Measurements from ENCODE around the gene MT1X. TPM values are rescaled to one million over a fixed set of nuclear protein-coding genes. Genes with fewer than 3 reads are reported as not detected.

Gene MT1X
- polyA plus RNA-seq, 1 experiment, result 19.5 TPM

DNA sequence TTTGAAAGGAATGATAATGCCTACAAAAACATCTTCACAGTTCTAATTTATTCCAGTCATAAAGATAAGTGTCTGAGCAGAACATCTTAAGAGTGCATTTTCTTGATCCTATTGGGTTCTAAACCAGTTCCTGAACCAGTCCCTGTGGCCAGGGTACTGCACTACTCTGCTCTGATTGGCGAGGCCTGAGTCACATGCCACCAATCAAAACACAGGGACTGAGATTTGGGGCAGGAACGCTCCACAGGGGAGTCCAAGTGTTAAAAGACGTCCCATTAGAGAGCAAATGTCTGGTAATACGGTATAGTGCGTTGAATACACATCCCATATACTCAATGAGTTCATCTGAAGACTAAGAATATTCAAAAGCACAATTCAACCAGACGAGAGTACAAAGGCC, 44.7 kb downstream of the MT1X start:
- POLR2A ChIA-PET, result no interaction called here
- no peak overlapping the region for H3K27ac ChIP-seq (ENCODE audit: low read depth, low read length)
- H3K4me3 ChIP-seq (ENCODE audit: low read depth, low read length), result no peak overlapping the region
- CTCF ChIA-PET, result interaction anchor here (2.5 kb wide), 1 partner anchor 25 kb away, joined by 9 read pairs; no protein-coding TSS in a partner anchor
- no peaks in the 10 kb centered on the region for H3K27me3 ChIP-seq (ENCODE audit: control insufficient read depth, insufficient read depth, low read length)
- H3K9me3 ChIP-seq (ENCODE audit: control insufficient read depth, insufficient read depth, low read length), result peaks cover 4% of the 10 kb centered on the region; the same call in 1 of the 2 replicates
- TF ChIP-seq, protein P1, sequence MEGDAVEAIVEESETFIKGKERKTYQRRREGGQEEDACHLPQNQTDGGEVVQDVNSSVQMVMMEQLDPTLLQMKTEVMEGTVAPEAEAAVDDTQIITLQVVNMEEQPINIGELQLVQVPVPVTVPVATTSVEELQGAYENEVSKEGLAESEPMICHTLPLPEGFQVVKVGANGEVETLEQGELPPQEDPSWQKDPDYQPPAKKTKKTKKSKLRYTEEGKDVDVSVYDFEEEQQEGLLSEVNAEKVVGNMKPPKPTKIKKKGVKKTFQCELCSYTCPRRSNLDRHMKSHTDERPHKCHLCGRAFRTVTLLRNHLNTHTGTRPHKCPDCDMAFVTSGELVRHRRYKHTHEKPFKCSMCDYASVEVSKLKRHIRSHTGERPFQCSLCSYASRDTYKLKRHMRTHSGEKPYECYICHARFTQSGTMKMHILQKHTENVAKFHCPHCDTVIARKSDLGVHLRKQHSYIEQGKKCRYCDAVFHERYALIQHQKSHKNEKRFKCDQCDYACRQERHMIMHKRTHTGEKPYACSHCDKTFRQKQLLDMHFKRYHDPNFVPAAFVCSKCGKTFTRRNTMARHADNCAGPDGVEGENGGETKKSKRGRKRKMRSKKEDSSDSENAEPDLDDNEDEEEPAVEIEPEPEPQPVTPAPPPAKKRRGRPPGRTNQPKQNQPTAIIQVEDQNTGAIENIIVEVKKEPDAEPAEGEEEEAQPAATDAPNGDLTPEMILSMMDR (IDR thresholded peaks at IDR 0.05; ENCODE audit: low read depth, low read length), result no peak
- no peak for DNase-seq (ENCODE audit: low read depth, low spot score)

DNA sequence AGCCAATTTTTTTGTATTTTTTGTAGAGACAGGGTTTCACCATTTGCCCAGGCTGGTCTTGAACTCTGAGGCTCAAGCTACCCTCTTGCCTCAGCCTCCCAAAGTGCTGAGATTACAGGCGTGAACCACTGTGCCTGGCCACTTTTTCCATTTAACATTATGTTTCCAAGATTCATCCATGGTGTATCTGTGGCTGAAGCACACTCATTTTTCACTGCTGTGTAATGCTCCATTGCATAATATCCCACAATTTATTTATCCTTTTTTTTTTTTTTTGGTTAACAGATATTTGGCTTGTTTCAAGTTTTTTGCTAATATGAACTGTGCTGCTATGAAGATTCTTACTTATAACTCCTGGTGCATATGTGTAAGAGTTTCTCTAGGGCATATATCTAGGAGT, 45.8 kb downstream of the MT1X start:
- Histone ChIP-seq H3K27me3 (ENCODE audit: control insufficient read depth, insufficient read depth, low read length) (no peaks in the 10 kb centered on the region), H3K9me3 (ENCODE audit: control insufficient read depth, insufficient read depth, low read length) (peaks cover 4% of the 10 kb centered on the region; the same call in 1 of the 2 replicates), H3K4me3 (ENCODE audit: low read depth, low read length) (no peak overlapping the region), H3K27ac (ENCODE audit: low read depth, low read length) (no peak overlapping the region)
- POLR2A ChIA-PET, result no interaction called here
- CTCF ChIA-PET, result interaction anchor here (0.7 to 2.5 kb wide), 2 partner anchors 26 to 1262 kb away, joined by 4 to 9 read pairs; no protein-coding TSS in a partner anchor
- TF ChIP-seq, protein P1 (IDR thresholded peaks at IDR 0.05; ENCODE audit: low read depth, low read length), result no peak
- DNase-seq (ENCODE audit: low read depth, low spot score), result no peak

- ChIA-PET POLR2A (interaction anchor here (0.6 to 0.7 kb wide), 2 partner anchors 27 to 237 kb away, joined by 6 to 11 read pairs; no protein-coding TSS in a partner anchor), CTCF (interaction anchor here (0.6 to 2.5 kb wide), 3 partner anchors 27 to 316 kb away, joined by 3 to 9 read pairs (median 3); no protein-coding TSS in a partner anchor)
- peak overlapping the region; percentile 86 for H3K27ac ChIP-seq (ENCODE audit: low read depth, low read length)
- no peak for DNase-seq (ENCODE audit: low read depth, low spot score)
- H3K27me3 ChIP-seq (ENCODE audit: control insufficient read depth, insufficient read depth, low read length), result no peaks in the 10 kb centered on the region
- TF ChIP-seq, protein P1 (IDR thresholded peaks at IDR 0.05; ENCODE audit: low read depth, low read length), result no peak
- peak overlapping the region; percentile 99 for H3K4me3 ChIP-seq (ENCODE audit: low read depth, low read length)
- peaks cover 4% of the 10 kb centered on the region; the same call in 1 of the 2 replicates for H3K9me3 ChIP-seq (ENCODE audit: control insufficient read depth, insufficient read depth, low read length)
These were observed 46.9 kb downstream of the MT1X start for GRCh38 chr16:56728980-56729734.

DNA sequence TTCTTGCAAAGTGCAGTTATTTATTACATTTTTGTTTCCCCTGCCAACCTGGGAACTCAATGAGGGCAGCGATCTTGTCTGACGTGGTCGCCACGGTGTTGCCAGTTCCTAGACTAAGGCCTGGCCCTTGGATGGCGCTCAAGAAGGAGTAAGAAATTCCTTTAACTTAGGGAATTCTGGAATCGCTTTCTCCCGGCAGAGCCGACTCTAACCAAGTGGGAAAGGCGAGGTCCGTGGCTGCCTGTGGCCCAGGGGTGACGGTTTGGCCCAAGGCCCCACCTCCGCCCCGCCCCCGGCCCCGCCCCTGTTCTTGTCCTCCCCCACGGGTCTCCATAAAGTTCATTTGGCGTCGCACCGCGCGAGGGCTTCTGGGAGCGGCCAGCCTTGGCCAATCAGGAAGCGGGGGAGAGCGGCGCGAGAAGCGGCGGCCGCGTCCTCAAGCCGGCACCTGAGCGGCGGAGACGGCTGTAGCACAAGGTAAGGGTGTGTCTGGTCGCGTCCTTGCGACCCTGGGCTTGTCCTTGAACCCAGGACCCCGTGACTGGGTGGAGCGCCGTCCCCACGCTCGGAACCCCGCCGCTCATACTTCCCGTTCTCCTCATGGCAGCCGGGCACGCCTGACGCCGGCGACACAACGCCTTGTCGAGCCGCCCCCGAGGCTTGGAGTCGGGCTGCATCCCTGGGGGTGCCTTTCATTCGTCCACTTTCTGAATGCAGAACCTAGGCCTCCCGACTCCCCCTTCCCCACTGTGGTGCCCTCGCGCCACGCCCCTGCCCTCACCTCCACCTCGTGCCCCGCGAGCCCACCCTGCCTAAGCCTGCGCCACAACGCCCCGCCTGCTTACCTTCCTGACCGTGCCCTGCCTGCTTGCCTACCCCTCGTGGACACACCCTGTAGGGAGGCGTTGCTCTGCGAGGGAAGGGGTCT, 47.7 kb downstream of the MT1X start, which contains the start of gene NUP93:
TSS of gene NUP93 (plus strand) at position 395 of the 928 bp plus-strand sequence. CDS start 18,119 bp downstream, outside the sequence.
- TF ChIP-seq, protein P1 (IDR thresholded peaks at IDR 0.05; ENCODE audit: low read depth, low read length), result no peak
- CTCF ChIA-PET, result interaction anchor here (0.6 to 1.2 kb wide), 2 partner anchors 129 to 315 kb away, joined by 3 read pairs; no protein-coding TSS in a partner anchor

More for the DNA sequence above, 47.7 kb downstream of the MT1X start, which contains the start of gene NUP93:
- peaks cover 4% of the 10 kb centered on the region; the same call in 1 of the 2 replicates for H3K9me3 ChIP-seq (ENCODE audit: control insufficient read depth, insufficient read depth, low read length)
- peak; percentile 67 for DNase-seq (ENCODE audit: low read depth, low spot score)
- H3K27me3 ChIP-seq (ENCODE audit: control insufficient read depth, insufficient read depth, low read length), result no peaks in the 10 kb centered on the region
- H3K4me3 ChIP-seq (ENCODE audit: low read depth, low read length), result peak within 1 kb of the TSS; percentile 99
- POLR2A ChIA-PET, result no interaction called here
- peak within 1 kb of the TSS; percentile 86 for H3K27ac ChIP-seq (ENCODE audit: low read depth, low read length)

All from AG04450 (cell line).